A172 (cell line): Measurements from ENCODE around the gene SAMD1. TPM values are rescaled to one million over a fixed set of nuclear protein-coding genes. Genes with fewer than 3 reads are reported as not detected.

Source experiments
- DNase-seq: peaks from one replicate; pipeline ENCODE4 v3.0.0-alpha.2; 2015; ENCODE audit warnings: low spot score
- total RNA-seq: library from RNA; depleted of rRNA; stranded (reverse); fragments of >200 nt; shearing (Covaris generic); gene quantifications from 2 replicates; pipeline ENCODE4 v1.2.3, GENCODE V29; 2014

SAMD1 gene
- total RNA-seq, 1 experiment from 2014 or later = 25.2 TPM

- DNase-seq = no peak
Measured at GRCh38 chr19:14089662-14090508, 666 bp downstream of the SAMD1 start.

GRCh38 chr19:14089412-14089661, 1.2 kb downstream of the SAMD1 start:
- DNase-seq = no peak

GRCh38 chr19:14088634-14089411, 1.7 kb downstream of the SAMD1 start:
- no peak for DNase-seq

GRCh38 chr19:14086098-14086497, 4.5 kb downstream of the SAMD1 start:
- DNase-seq = no peak

GRCh38 chr19:14085309-14085995, 5.1 kb downstream of the SAMD1 start, which contains the start of gene C19orf67:
TSS of gene C19orf67 (minus strand) at chr19:14085783. CDS start at chr19:14085627, 156 bp downstream.
- DNase-seq = no peak

- no peak for DNase-seq
Measured at GRCh38 chr19:14082675-14082960, 7.9 kb downstream of the SAMD1 start.

GRCh38 chr19:14081797-14082674, 8.5 kb downstream of the SAMD1 start:
- DNase-seq = no peak

- DNase-seq = peak; percentile 99
Measured at GRCh38 chr19:14080887-14081796, 9.4 kb downstream of the SAMD1 start.

- no peak for DNase-seq
Measured at GRCh38 chr19:14078411-14078810, 12.1 kb downstream of the SAMD1 start.

GRCh38 chr19:14073925-14074838, 16.4 kb downstream of the SAMD1 start:
- no peak for DNase-seq

- peak; percentile 45 for DNase-seq
Measured at GRCh38 chr19:14073261-14073924, 17.2 kb downstream of the SAMD1 start.

GRCh38 chr19:14072535-14073260, 17.9 kb downstream of the SAMD1 start, which contains the start of gene MISP3:
TSS of gene MISP3 (plus strand) at chr19:14072786. CDS start at chr19:14073310, 524 bp downstream.
- DNase-seq = no peak

- DNase-seq = no peak
Measured at GRCh38 chr19:14070268-14071050, 20.1 kb downstream of the SAMD1 start.

GRCh38 chr19:14066134-14066533, 24.4 kb downstream of the SAMD1 start:
- DNase-seq = no peak

GRCh38 chr19:14063105-14063504, 27.4 kb downstream of the SAMD1 start:
- no peak for DNase-seq

GRCh38 chr19:14062558-14062855, 28.0 kb downstream of the SAMD1 start:
- no peak for DNase-seq

GRCh38 chr19:14061751-14062557, 28.6 kb downstream of the SAMD1 start, which contains the start of gene PALM3:
TSS of gene PALM3 (minus strand) at chr19:14062076. CDS start at chr19:14061980, 96 bp downstream.
- no peak for DNase-seq
